Stimulated activated CD4-positive, alpha-beta T cell treated with anti-CD3 and anti-CD28 coated beads, Interleukin-15, amount 100 ng/mL, for 24 hours (primary cell): ENCODE results near the gene FBRSL1.
"Not testable (repeated sequence)": the region's sequence is repeated elsewhere in the genome, so short reads cannot be mapped to it uniquely, and the experiment has no call there.

ENCODE experiments used
- DNase-seq: peaks from one replicate; pipeline ENCODE4 v3.0.0-alpha.2; 2020

FBRSL1 gene

DNA sequence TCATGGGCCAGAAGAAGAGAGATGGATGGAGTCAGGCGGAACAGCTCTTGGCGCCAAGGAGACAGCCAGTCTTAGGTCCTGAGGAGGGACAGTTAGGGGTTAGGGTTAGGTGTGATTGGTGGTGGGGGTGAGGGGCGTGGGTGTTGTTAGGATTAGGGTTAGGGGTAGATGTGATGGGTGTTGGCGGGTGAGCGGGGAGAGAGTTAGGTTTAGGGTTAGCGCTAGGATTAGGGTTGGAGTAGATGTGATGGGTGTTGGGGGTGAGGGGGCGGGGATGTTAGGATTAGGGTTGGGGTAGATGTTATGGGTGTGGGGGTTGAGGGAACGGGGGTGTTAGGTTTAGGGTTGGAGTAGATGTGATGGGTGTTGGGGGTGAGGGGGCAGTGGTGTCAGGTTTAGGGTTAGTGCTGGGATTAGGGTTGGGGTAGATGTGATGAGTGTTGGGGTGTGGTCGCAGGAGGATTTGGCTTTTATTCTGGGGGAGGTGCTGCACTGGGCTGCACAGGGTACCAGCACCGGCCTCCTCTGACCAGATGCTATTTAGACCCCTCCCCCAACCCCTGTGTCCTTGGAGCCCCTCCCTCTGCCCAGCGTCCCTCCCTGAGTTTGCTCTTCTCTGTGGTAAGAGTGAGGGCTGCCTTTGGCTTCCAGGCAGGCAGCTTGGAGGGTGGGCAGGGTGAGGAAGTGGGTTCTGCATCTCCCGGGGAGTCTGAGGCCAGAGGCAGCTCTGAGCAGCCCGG, 35.6 kb upstream of the FBRSL1 start:
- no peak for DNase-seq

DNA sequence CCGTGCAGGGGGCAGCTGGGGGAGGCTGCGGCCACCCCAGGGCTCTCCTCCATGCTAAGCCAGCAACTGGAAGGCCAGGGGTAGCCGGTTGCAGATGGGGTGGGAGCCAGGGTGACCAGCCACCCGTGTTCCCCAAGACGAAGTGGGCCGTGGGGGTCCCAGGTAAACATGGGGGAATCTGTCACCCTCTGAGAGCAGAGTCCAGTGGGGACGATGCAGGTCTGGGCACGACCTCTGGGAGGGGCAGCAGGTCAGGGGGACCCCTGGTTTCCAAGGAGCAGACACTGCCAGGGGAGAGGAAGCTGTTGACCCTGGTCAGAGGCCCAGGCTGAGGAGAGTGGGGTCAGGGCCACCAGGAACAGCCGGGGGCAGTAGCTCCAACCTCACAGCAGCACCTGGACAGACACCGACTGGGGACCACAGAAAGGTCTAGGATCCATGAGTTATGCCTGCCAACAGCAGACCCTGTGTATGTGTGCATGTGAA, 35.0 kb upstream of the FBRSL1 start:
- DNase-seq: no peak

- no peak for DNase-seq
Measured at GRCh38 chr12:132455565-132455964, 34.4 kb upstream of the FBRSL1 start.

GRCh38 chr12:132456186-132456943, 33.6 kb upstream of the FBRSL1 start:
- no peak for DNase-seq

GRCh38 chr12:132456944-132457495, 32.9 kb upstream of the FBRSL1 start:
- DNase-seq: no peak

GRCh38 chr12:132458441-132458840, 31.5 kb upstream of the FBRSL1 start:
- DNase-seq: no peak

GRCh38 chr12:132458846-132459641, 30.9 kb upstream of the FBRSL1 start:
- no peak for DNase-seq

DNA sequence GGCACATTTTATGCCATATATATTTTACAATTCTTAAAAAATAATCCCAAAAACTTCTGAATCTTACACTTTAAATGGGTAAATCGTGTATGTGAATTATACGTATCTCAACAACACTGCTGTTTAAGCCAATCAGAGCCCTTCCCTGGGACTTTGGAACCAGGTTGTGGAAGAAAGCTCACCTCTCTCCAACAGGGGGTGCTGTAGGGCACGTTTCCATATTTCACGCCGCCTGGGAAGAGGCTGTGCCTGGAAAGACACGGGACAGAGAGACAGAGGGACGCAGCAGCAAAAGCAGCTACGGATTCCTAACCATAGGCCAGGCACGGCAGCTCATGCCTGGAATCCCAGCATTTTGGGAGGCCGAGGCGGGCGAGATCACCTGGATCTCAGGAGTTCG, 29.4 kb upstream of the FBRSL1 start:
- DNase-seq: peak; percentile 40

DNA sequence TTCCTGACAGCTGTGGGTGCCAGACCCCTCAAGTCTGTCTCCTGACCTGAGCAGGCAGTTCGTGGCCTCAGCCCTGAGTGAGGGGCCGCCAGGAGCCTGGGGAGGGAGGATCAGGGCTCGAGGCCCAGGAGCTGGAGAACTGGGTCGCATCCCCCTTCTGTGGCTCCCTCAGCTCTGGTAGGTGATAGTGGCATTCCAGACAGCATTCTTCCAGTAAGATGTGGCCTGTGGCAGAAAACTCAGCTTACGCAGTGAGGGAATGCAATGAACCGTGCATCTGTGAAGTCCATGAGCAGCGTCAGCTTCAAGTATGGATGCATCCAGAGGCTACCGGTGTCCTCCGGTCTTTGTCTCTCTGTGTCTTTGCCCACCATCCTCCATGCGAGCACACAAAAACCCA, 28.4 kb upstream of the FBRSL1 start:
- DNase-seq: no peak

DNA sequence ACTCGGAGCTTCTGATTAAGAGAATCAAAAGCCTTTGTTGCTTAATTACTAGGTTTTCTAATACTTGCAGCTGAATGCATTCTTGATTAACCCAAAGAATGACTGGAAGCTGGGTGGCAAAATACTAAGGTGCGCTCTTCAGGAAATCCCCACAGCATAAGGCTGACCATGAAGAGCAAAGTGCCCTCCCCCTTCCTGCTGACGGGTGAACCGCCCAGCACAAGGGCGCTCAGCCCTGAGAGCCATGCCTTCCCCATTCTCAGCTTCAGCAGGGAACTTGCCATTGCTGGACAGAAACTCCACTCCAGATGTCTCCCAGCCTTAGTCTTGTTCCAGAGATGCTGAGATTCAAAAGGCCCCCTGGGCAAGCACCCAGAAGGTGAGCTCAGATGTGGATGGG, 27.2 kb upstream of the FBRSL1 start:
- DNase-seq: no peak

DNA sequence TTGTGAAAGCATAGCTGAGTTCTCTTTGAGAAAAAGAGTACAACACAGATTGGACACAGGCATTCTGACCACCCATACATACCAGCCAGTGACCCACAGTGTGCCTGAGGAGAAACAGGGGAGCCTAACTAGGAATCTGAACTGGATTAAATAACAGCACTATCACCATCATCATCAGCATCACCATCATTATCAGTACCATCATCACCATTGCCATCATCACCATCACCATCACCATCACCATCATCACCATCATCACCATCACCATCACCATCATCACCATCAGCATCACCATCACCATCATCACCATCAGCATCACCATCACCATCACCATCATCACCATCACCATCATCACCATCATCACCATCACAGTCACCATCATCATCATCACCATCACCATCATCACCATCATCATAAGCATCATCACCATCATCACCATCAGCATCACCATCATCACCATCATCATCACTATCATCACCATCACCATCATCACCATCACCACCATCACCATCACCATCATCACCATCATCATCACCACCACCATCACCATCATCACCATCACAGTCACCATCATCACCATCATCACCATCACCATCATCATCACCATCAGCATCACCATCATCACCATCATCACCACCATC, 26.5 kb upstream of the FBRSL1 start:
- not testable (repeated sequence) for DNase-seq

- not testable (repeated sequence) for DNase-seq
Measured at GRCh38 chr12:132464304-132464703, 25.6 kb upstream of the FBRSL1 start.

GRCh38 chr12:132464820-132465219, 25.1 kb upstream of the FBRSL1 start:
- no peak for DNase-seq

- no peak for DNase-seq
Measured at GRCh38 chr12:132465269-132466190, 24.4 kb upstream of the FBRSL1 start.

- no peak for DNase-seq
Measured at GRCh38 chr12:132466241-132467201, 23.4 kb upstream of the FBRSL1 start.

GRCh38 chr12:132467511-132467910, 22.4 kb upstream of the FBRSL1 start:
- DNase-seq: no peak

DNA sequence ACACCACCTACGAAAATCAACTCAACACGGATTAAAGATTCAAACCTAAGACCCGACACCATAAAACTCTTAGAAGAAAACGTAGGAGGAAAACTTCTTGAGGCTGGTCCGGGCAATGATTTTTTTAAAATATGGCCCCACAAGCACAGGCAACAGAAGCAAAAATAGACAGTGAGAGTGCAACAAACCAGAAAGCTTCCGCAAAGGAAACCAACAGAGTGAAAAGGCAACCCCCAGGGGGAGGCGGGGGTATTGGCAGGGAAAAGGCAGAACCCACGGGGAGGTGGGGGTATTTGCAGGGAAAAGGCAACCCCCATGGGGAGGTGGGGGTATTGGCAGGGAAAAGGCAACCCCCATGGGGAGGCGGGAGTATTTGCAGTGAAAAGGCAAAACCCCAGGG, 20.5 kb upstream of the FBRSL1 start:
- DNase-seq: no peak

- DNase-seq: no peak
Measured at GRCh38 chr12:132470397-132470796, 19.6 kb upstream of the FBRSL1 start.

- no peak for DNase-seq
Measured at GRCh38 chr12:132471011-132471857, 18.7 kb upstream of the FBRSL1 start.
